Central memory CD8-positive, alpha-beta T cell (primary cell): ENCODE results near the gene CANX.
A peak's percentile ranks its signal among the peaks of the same experiment; 100 is the strongest.
"Not testable (repeated sequence)": the region's sequence is repeated elsewhere in the genome, so short reads cannot be mapped to it uniquely, and the experiment has no call there.

Experiments used
- ATAC-seq: fragments of 150-1000 bp; cut with Tn5 transposase; replicated peaks from 2 replicates; pipeline ENCODE4 v1.10.0; 2022; ENCODE audit warnings: mild to moderate bottlenecking, moderate FRiP score, moderate number of reproducible peaks; ENCODE audit not compliant: poor library complexity, severe bottlenecking; ENCODE audit errors: extremely low read depth
- DNase-seq, 2 donors: peaks; one replicate each; pipeline ENCODE4 v3.0.0; 2021; ENCODE audit warnings: low spot score in 2 of 2
- H3K27ac Mint-ChIP-seq: one replicate; pipeline ENCODE4 v1.8.0; 2022; ENCODE audit warnings: low read depth, mild to moderate bottlenecking, moderate library complexity, mixed read lengths
- H3K27me3 Mint-ChIP-seq: one replicate; pipeline ENCODE4 v1.8.0; 2022; ENCODE audit warnings: mixed read lengths
- H3K36me3 Mint-ChIP-seq: one replicate; pipeline ENCODE4 v1.8.0; 2022; ENCODE audit warnings: mild to moderate bottlenecking, moderate library complexity, mixed read lengths; ENCODE audit not compliant: insufficient read depth
- H3K4me1 Mint-ChIP-seq: one replicate; pipeline ENCODE4 v1.8.0; 2022; ENCODE audit warnings: mixed read lengths
- H3K4me3 Mint-ChIP-seq: one replicate; pipeline ENCODE4 v1.8.0; 2022; ENCODE audit warnings: mild to moderate bottlenecking, moderate library complexity, mixed read lengths
- H3K9me3 Mint-ChIP-seq: one replicate; pipeline ENCODE4 v1.8.0; 2022; ENCODE audit warnings: mixed read lengths

CANX gene

GRCh38 chr5:179680014-179680779 lies 18.6 kb upstream of the CANX start:
- H3K9me3 Mint-ChIP-seq: no peaks in the 10 kb centered on the region
- peak overlapping the region; percentile 50 for H3K4me3 Mint-ChIP-seq
- ATAC-seq: no peak
- no peaks in the 10 kb centered on the region for H3K27me3 Mint-ChIP-seq
- peaks cover 33% of the 10 kb centered on the region for H3K4me1 Mint-ChIP-seq
- no peak for DNase-seq
- H3K27ac Mint-ChIP-seq: peak overlapping the region; percentile 65
- H3K36me3 Mint-ChIP-seq: peaks cover 13% of the 10 kb centered on the region

- ATAC-seq (no peak), DNase-seq (no peak)
- Mint-ChIP-seq H3K36me3 (peaks cover 11% of the 10 kb centered on the region), H3K4me1 (peaks cover 33% of the 10 kb centered on the region), H3K9me3 (no peaks in the 10 kb centered on the region), H3K27ac (peak within 1 kb of the TSS; percentile 65), H3K4me3 (peak within 1 kb of the TSS; percentile 50), H3K27me3 (no peaks in the 10 kb centered on the region)
Observed at GRCh38 chr5:179680780-179681401, 17.9 kb upstream of the CANX start, which contains the start of gene CBY3. CBY3 (minus strand) TSS chr5:179681034; CDS start chr5:179680918, 116 bp downstream.

GRCh38 chr5:179689212-179689611 lies 9.6 kb upstream of the CANX start:
- not testable (repeated sequence) for H3K27ac Mint-ChIP-seq, H3K4me3 Mint-ChIP-seq, DNase-seq, H3K4me1 Mint-ChIP-seq, H3K9me3 Mint-ChIP-seq, ATAC-seq, H3K36me3 Mint-ChIP-seq, H3K27me3 Mint-ChIP-seq

GRCh38 chr5:179694561-179694960 lies 4.2 kb upstream of the CANX start:
- Mint-ChIP-seq H3K27ac (no peak overlapping the region), H3K9me3 (no peaks in the 10 kb centered on the region), H3K27me3 (no peaks in the 10 kb centered on the region), H3K36me3 (peaks cover 16% of the 10 kb centered on the region), H3K4me3 (no peak overlapping the region), H3K4me1 (peaks cover 18% of the 10 kb centered on the region)
- ATAC-seq (no peak), DNase-seq (no peak)

- H3K9me3 Mint-ChIP-seq: no peaks in the 10 kb centered on the region
- H3K27ac Mint-ChIP-seq: peak overlapping the region; percentile 64
- peaks cover 20% of the 10 kb centered on the region for H3K36me3 Mint-ChIP-seq
Observed at GRCh38 chr5:179696603-179697002, 2.2 kb upstream of the CANX start.

GRCh38 chr5:179697108-179697507 lies 1.7 kb upstream of the CANX start:
- Mint-ChIP-seq H3K27ac (peak overlapping the region; percentile 98), H3K27me3 (no peaks in the 10 kb centered on the region), H3K9me3 (no peaks in the 10 kb centered on the region), H3K36me3 (peaks cover 21% of the 10 kb centered on the region), H3K4me3 (peak overlapping the region; percentile 88), H3K4me1 (peaks cover 31% of the 10 kb centered on the region)
- ATAC-seq (no peak), DNase-seq (no peak)

More at GRCh38 chr5:179696603-179697002, 2.2 kb upstream of the CANX start:
- H3K4me1 Mint-ChIP-seq: peaks cover 29% of the 10 kb centered on the region
- ATAC-seq (no peak), DNase-seq (no peak)
- H3K27me3 Mint-ChIP-seq: no peaks in the 10 kb centered on the region
- H3K4me3 Mint-ChIP-seq: peak overlapping the region; percentile 7

- Mint-ChIP-seq H3K4me3 (peak overlapping the region; percentile 88), H3K36me3 (peaks cover 24% of the 10 kb centered on the region), H3K27ac (peak overlapping the region; percentile 98), H3K4me1 (peaks cover 35% of the 10 kb centered on the region)
- not testable (repeated sequence) for DNase-seq, H3K9me3 Mint-ChIP-seq, H3K27me3 Mint-ChIP-seq, ATAC-seq
Observed at GRCh38 chr5:179697543-179697942, 1.2 kb upstream of the CANX start.

- Mint-ChIP-seq H3K36me3 (peaks cover 28% of the 10 kb centered on the region), H3K27me3 (no peaks in the 10 kb centered on the region), H3K4me3 (peak overlapping the region; percentile 88), H3K4me1 (peaks cover 39% of the 10 kb centered on the region), H3K27ac (peak overlapping the region; percentile 98), H3K9me3 (no peaks in the 10 kb centered on the region)
- peak; percentile 89 for ATAC-seq
- peak; percentile 96 to 99 for DNase-seq
Observed at GRCh38 chr5:179697993-179698934, 503 bp upstream of the CANX start.

- H3K4me3 Mint-ChIP-seq: peak overlapping the region; percentile 88
- peak overlapping the region; percentile 98 for H3K27ac Mint-ChIP-seq
- no peaks in the 10 kb centered on the region for H3K27me3 Mint-ChIP-seq
- no peak for ATAC-seq
- peaks cover 48% of the 10 kb centered on the region for H3K4me1 Mint-ChIP-seq
- no peaks in the 10 kb centered on the region for H3K9me3 Mint-ChIP-seq
- H3K36me3 Mint-ChIP-seq: peaks cover 39% of the 10 kb centered on the region
- DNase-seq: no peak
Observed at GRCh38 chr5:179699616-179700237, 960 bp downstream of the CANX start.

GRCh38 chr5:179700401-179700918 lies 1.7 kb downstream of the CANX start:
- H3K27me3 Mint-ChIP-seq: no peaks in the 10 kb centered on the region
- peak overlapping the region; percentile 98 for H3K27ac Mint-ChIP-seq
- peaks cover 54% of the 10 kb centered on the region for H3K4me1 Mint-ChIP-seq
- H3K36me3 Mint-ChIP-seq: peaks cover 44% of the 10 kb centered on the region
- no peaks in the 10 kb centered on the region for H3K9me3 Mint-ChIP-seq
- DNase-seq: no peak
- peak overlapping the region; percentile 88 for H3K4me3 Mint-ChIP-seq
- no peak for ATAC-seq

- peaks cover 4% of the 10 kb centered on the region for H3K4me1 Mint-ChIP-seq
- H3K4me3 Mint-ChIP-seq: no peak overlapping the region
- ATAC-seq: no peak
- H3K27ac Mint-ChIP-seq: peak overlapping the region; percentile 23
- H3K27me3 Mint-ChIP-seq: no peaks in the 10 kb centered on the region
- H3K36me3 Mint-ChIP-seq: peaks cover 81% of the 10 kb centered on the region
- DNase-seq: no peak
- no peaks in the 10 kb centered on the region for H3K9me3 Mint-ChIP-seq
Observed at GRCh38 chr5:179716286-179716685, 17.5 kb downstream of the CANX start.

GRCh38 chr5:179720222-179720621 lies 21.5 kb downstream of the CANX start:
- peaks cover 87% of the 10 kb centered on the region for H3K36me3 Mint-ChIP-seq
- no peak for ATAC-seq
- H3K4me1 Mint-ChIP-seq: peaks cover 12% of the 10 kb centered on the region
- no peak overlapping the region for H3K27ac Mint-ChIP-seq
- H3K4me3 Mint-ChIP-seq: no peak overlapping the region
- H3K9me3 Mint-ChIP-seq: no peaks in the 10 kb centered on the region
- DNase-seq: no peak
- H3K27me3 Mint-ChIP-seq: no peaks in the 10 kb centered on the region
